HepG2 (cell line): ENCODE measurements around the gene CCNL1.

ENCODE experiments used
- ESRRA ChIP-seq: sonication (generic); formaldehyde crosslinking; IDR thresholded peaks from 2 replicates; pipeline ENCODE4 v1.5.1; 2020; ENCODE audit warnings: mild to moderate bottlenecking, low read depth, missing genetic modification reagents
- IRX3 ChIP-seq: sonication (generic); formaldehyde crosslinking; IDR thresholded peaks from 2 replicates; pipeline ENCODE4 v1.8.1; 2023; ENCODE audit warnings: mild to moderate bottlenecking, low read depth, missing genetic modification reagents, borderline replicate concordance
- NCOA2 ChIP-seq: sonication (generic); formaldehyde crosslinking; IDR thresholded peaks from 2 replicates; pipeline ENCODE4 v1.8.0; 2022; ENCODE audit warnings: inconsistent platforms
- PHF8 ChIP-seq: sonication (generic); formaldehyde crosslinking; IDR thresholded peaks from 2 replicates; pipeline ENCODE4 v1.5.0; 2020; ENCODE audit warnings: missing genetic modification reagents
- PRPF4 ChIP-seq: fragments of 200-400 bp; formaldehyde crosslinking; IDR thresholded peaks from 2 replicates; pipeline ENCODE4 v1.6.1; 2016; ENCODE audit warnings: low read length, low read depth; ENCODE audit not compliant: poor library complexity, severe bottlenecking
- RCOR2 ChIP-seq: IDR thresholded peaks from 2 replicates; pipeline ENCODE4 v1.6.1; 2016; ENCODE audit warnings: missing biosample characterization, missing genetic modification reagents
- RFX5 ChIP-seq: IDR thresholded peaks from 2 replicates; pipeline ENCODE4 v1.6.1; 2011; ENCODE audit warnings: low read depth, low read length, improper control_type of control experiment
- TF ChIP-seq, protein P1 (sequence below): sonication (generic); formaldehyde crosslinking; IDR thresholded peaks from 2 replicates; pipeline ENCODE4 v1.4.0; 2020; ENCODE audit warnings: missing genetic modification reagents
- TF ChIP-seq, protein P2 (sequence below): IDR thresholded peaks from 2 replicates; pipeline ENCODE4 v1.6.1; 2016; ENCODE audit warnings: missing compliant biosample characterization, missing genetic modification reagents, borderline replicate concordance

DNA sequence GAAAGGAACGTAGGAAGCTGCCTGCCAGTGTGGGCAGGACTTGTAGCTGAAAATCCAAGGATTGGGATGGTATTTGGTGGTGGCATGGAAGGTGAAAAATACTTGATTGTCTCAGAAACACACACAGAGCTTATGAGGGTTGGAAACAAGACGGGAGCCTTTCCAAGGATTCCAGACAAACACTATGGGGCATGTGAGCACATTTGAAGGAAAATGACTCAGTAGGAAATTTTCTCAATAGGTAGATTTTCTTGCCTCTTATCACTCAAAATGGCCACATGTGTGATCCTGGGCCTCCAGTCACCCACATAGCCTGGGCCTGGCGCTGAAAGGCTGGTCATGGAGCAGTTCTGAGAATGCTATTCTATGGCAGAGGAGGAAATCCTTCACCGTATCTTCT, 47.4 kb downstream of the CCNL1 start:
- TF ChIP-seq PHF8 = no peak
- TF ChIP-seq RCOR2 (CRISPR knock-in tag) = no peak
- no peak for TF ChIP-seq PRPF4
- no peak for TF ChIP-seq NCOA2
- TF ChIP-seq, protein P1, sequence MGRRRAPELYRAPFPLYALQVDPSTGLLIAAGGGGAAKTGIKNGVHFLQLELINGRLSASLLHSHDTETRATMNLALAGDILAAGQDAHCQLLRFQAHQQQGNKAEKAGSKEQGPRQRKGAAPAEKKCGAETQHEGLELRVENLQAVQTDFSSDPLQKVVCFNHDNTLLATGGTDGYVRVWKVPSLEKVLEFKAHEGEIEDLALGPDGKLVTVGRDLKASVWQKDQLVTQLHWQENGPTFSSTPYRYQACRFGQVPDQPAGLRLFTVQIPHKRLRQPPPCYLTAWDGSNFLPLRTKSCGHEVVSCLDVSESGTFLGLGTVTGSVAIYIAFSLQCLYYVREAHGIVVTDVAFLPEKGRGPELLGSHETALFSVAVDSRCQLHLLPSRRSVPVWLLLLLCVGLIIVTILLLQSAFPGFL (CRISPR knock-in tag) = no peak
- TF ChIP-seq ESRRA (CRISPR knock-in tag) = no peak
- TF ChIP-seq IRX3 (CRISPR knock-in tag) = no peak
- TF ChIP-seq RFX5 = no peak
- TF ChIP-seq, protein P2, sequence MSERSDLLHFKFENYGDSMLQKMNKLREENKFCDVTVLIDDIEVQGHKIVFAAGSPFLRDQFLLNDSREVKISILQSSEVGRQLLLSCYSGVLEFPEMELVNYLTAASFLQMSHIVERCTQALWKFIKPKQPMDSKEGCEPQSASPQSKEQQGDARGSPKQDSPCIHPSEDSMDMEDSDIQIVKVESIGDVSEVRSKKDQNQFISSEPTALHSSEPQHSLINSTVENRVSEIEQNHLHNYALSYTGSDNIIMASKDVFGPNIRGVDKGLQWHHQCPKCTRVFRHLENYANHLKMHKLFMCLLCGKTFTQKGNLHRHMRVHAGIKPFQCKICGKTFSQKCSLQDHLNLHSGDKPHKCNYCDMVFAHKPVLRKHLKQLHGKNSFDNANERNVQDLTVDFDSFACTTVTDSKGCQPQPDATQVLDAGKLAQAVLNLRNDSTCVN (CRISPR knock-in tag) = no peak
